Vagina (tissue), 2 donors: ENCODE results near the gene PCDH19. TPM values are rescaled to one million over a fixed set of nuclear protein-coding genes. Genes with fewer than 3 reads are reported as not detected.

ENCODE experiments used
- DNase-seq, 2 donors: peaks; one replicate each; pipeline ENCODE4 v3.0.0-alpha.2; 2017; ENCODE audit errors: extremely low spot score in 2 of 2
- H3K27ac ChIP-seq: fragments of 200-600 bp; sonication (generic); one replicate; pipeline ENCODE4 v1.5.1; 2019
- H3K27me3 ChIP-seq: fragments of 200-600 bp; sonication (generic); one replicate; pipeline ENCODE4 v1.5.1; 2019
- H3K36me3 ChIP-seq, 2 donors: fragments of 200-600 bp; sonication (generic); one replicate each; pipeline ENCODE4 v1.5.1; 2017 to 2019
- H3K4me1 ChIP-seq: fragments of 200-600 bp; sonication (generic); one replicate; pipeline ENCODE4 v1.5.1; 2019
- H3K4me3 ChIP-seq, 2 donors: fragments of 200-600 bp; sonication (generic); 1 replicate in 1 of 2; 2 replicates in 1 of 2; pipeline ENCODE4 v1.5.1; 2016 to 2019
- H3K9me3 ChIP-seq: fragments of 200-600 bp; sonication (generic); one replicate; pipeline ENCODE4 v1.5.1; 2019
- POLR2A ChIP-seq, 2 donors: fragments of 450-650 bp; IDR thresholded peaks; one replicate each; pipeline ENCODE4 v1.6.1; 2017; ENCODE audit warnings: antibody characterized with exemption in 2 of 2, mild to moderate bottlenecking in 2 of 2, moderate library complexity in 2 of 2
- POLR2AphosphoS5 ChIP-seq, 2 donors: sonication (generic); formaldehyde crosslinking; IDR thresholded peaks; one replicate each; pipeline ENCODE4 v1.9.0; 2017; ENCODE audit warnings: antibody characterized with exemption in 2 of 2, mild to moderate bottlenecking in 2 of 2, low read depth in 1 of 2; ENCODE audit not compliant: insufficient read depth in 1 of 2
- intact Hi-C: fragments of 100-400 bp; cut with DNase I; formaldehyde crosslinking; loops from one replicate; pipeline ENCODE4 v1.15.1; 2023
- total RNA-seq: library from RNA; depleted of rRNA; stranded (reverse); fragments of >200 nt; gene quantifications from one replicate; pipeline ENCODE4 v1.2.3, GENCODE V29; 2016
- TF ChIP-seq, protein P1 (sequence below), 3 experiments: fragments of 450-650 bp in 2 of 3; fragments of 200-600 bp in 1 of 3; sonication (generic) in 1 of 3; IDR thresholded peaks; one replicate each; pipeline ENCODE4 v1.5.1; 2017 to 2019; ENCODE audit warnings: antibody characterized with exemption in 3 of 3, mild to moderate bottlenecking in 2 of 3, moderate library complexity in 2 of 3

PCDH19 gene
- total RNA-seq, 1 donor from 2014 or later = 3.4 TPM

DNA sequence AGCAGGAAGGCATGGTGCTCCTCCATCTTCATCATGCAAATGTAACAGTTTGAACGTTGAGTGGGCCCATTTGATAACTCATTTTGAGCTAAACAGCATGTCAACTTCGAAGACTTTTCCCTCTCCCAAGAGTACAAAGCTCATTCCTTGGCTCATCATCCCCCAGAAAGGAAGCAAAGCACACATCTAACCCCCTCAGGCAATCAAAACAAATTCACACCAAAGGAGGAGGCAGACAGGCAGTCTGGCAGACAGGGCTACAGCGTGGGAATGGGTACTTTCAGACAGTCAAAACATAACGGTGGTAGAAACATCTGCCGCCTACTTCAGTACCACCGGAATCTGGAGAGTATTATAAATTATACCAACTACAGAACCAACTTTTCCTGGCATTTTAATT lies 81.7 kb downstream of the PCDH19 start:
- H3K4me3 ChIP-seq = no peak overlapping the region
- no peaks in the 10 kb centered on the region for H3K9me3 ChIP-seq
- no peak overlapping the region for H3K27ac ChIP-seq
- no peaks in the 10 kb centered on the region for H3K36me3 ChIP-seq
- TF ChIP-seq POLR2A (IDR thresholded peaks at IDR 0.05) (no peak), POLR2AphosphoS5 (IDR thresholded peaks at IDR 0.05; ENCODE audit: insufficient read depth in 1 of 2, low read depth in 1 of 2) (no peak)
- TF ChIP-seq, protein P1, sequence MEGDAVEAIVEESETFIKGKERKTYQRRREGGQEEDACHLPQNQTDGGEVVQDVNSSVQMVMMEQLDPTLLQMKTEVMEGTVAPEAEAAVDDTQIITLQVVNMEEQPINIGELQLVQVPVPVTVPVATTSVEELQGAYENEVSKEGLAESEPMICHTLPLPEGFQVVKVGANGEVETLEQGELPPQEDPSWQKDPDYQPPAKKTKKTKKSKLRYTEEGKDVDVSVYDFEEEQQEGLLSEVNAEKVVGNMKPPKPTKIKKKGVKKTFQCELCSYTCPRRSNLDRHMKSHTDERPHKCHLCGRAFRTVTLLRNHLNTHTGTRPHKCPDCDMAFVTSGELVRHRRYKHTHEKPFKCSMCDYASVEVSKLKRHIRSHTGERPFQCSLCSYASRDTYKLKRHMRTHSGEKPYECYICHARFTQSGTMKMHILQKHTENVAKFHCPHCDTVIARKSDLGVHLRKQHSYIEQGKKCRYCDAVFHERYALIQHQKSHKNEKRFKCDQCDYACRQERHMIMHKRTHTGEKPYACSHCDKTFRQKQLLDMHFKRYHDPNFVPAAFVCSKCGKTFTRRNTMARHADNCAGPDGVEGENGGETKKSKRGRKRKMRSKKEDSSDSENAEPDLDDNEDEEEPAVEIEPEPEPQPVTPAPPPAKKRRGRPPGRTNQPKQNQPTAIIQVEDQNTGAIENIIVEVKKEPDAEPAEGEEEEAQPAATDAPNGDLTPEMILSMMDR (IDR thresholded peaks at IDR 0.05) = no peak
- H3K27me3 ChIP-seq = no peaks in the 10 kb centered on the region
- no peaks in the 10 kb centered on the region for H3K4me1 ChIP-seq
- DNase-seq = no peak
- intact Hi-C loops = no loop called here

DNA sequence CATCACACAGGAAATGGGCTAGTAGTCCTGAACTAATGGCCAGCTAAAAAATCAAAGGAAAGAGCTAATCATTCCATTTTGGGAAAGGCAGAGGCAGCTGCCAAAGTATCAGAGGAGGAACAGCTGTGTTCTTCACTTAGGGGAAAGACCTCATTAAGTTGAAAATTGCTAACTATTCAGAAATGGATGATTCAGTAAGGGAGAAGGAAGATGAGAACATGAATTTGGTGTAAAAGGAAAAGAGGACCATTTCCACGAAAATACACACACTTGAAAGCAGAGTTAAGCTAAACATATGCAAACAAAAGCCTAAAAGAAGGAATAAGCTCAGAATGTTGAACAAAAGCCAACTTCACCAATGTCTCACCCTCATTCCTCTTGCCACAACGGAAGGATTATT lies 90.4 kb downstream of the PCDH19 start:
- Histone ChIP-seq H3K4me3 (no peak overlapping the region), H3K27me3 (no peaks in the 10 kb centered on the region), H3K27ac (no peak overlapping the region), H3K4me1 (no peaks in the 10 kb centered on the region), H3K9me3 (no peaks in the 10 kb centered on the region), H3K36me3 (no peaks in the 10 kb centered on the region)
- TF ChIP-seq, protein P1 (IDR thresholded peaks at IDR 0.05) = no peak
- TF ChIP-seq POLR2AphosphoS5 (IDR thresholded peaks at IDR 0.05; ENCODE audit: insufficient read depth in 1 of 2, low read depth in 1 of 2) (no peak), POLR2A (IDR thresholded peaks at IDR 0.05) (no peak)
- no peak for DNase-seq
- intact Hi-C loops = no loop called here

DNA sequence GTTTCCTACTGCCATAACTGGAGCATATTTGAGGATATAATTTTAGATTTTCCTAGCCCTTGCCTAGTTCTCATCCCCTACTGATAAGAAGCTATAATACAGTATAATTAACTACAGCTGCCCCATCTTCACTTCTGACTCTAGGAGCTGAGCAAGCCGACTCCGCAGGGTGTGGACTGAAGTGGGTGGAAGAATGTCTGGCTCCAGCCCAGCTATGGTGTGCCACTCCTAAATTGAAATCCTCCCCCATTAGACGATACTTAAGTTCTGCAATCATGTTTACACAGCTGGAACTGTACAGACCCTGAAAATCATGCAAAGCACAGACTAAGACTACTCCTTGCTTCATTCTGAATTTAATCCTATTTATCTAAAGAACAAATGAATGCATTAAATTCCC lies 93.1 kb downstream of the PCDH19 start:
- H3K27me3 ChIP-seq = no peaks in the 10 kb centered on the region
- no peaks in the 10 kb centered on the region for H3K36me3 ChIP-seq
- TF ChIP-seq POLR2A (IDR thresholded peaks at IDR 0.05) = no peak
- no peak for TF ChIP-seq POLR2AphosphoS5 (IDR thresholded peaks at IDR 0.05; ENCODE audit: insufficient read depth in 1 of 2, low read depth in 1 of 2)
- TF ChIP-seq, protein P1 (IDR thresholded peaks at IDR 0.05) = no peak
- intact Hi-C loops = no loop called here
- H3K4me3 ChIP-seq = no peak overlapping the region
- no peak overlapping the region for H3K27ac ChIP-seq
- no peaks in the 10 kb centered on the region for H3K4me1 ChIP-seq
- DNase-seq = no peak
- no peaks in the 10 kb centered on the region for H3K9me3 ChIP-seq

DNA sequence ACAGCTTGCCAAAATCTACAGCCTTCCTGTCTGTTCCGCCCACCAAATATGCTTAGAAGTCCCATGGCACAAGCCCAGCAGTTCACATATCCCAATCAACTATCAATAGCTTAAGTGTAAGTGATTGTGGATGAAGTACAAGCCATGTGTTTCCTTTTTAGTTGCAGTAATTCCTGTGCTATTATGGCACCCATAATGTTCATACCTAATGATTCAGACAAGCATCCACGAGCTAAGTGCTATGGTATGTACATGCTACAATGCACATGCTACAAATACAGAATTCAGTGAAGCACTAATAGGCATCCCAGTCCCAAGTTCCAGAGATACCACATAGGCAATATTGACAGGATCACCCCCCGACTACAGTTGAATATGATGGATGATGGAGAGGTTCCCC lies 94.5 kb downstream of the PCDH19 start:
- no peaks in the 10 kb centered on the region for H3K36me3 ChIP-seq

DNA sequence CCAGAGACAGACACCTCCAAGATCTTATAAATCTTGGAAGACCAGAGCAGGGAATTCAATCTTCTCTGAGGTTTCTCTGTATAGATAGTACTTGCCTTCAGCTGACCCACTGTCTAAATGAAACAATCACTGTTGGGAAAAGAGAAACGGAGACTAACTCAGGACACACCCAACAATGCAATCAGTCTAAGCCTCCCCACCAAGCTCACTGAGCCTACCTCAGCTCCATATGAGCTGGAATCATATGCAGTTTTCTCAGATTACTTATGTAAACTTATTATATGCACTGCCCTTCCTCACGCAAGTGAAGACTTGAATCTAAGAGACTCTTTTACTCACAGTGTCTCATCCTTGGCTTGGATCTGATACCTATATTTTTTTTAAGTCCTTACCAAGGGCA lies 110.5 kb downstream of the PCDH19 start:
- H3K36me3 ChIP-seq = no peaks in the 10 kb centered on the region
- TF ChIP-seq POLR2AphosphoS5 (IDR thresholded peaks at IDR 0.05; ENCODE audit: insufficient read depth in 1 of 2, low read depth in 1 of 2) = no peak
- no peaks in the 10 kb centered on the region for H3K9me3 ChIP-seq
- intact Hi-C loops = no loop called here
- no peaks in the 10 kb centered on the region for H3K4me1 ChIP-seq
- no peaks in the 10 kb centered on the region for H3K27me3 ChIP-seq
- DNase-seq = no peak
- H3K27ac ChIP-seq = no peak overlapping the region
- no peak overlapping the region for H3K4me3 ChIP-seq

More for the DNA sequence above, 94.5 kb downstream of the PCDH19 start:
- no peak overlapping the region for H3K4me3 ChIP-seq
- TF ChIP-seq, protein P1 (IDR thresholded peaks at IDR 0.05) = no peak
- TF ChIP-seq POLR2AphosphoS5 (IDR thresholded peaks at IDR 0.05; ENCODE audit: insufficient read depth in 1 of 2, low read depth in 1 of 2) = no peak
- no peak for TF ChIP-seq POLR2A (IDR thresholded peaks at IDR 0.05)
- no peaks in the 10 kb centered on the region for H3K27me3 ChIP-seq
- no peaks in the 10 kb centered on the region for H3K9me3 ChIP-seq
- no peak overlapping the region for H3K27ac ChIP-seq
- H3K4me1 ChIP-seq = no peaks in the 10 kb centered on the region
- no peak for DNase-seq
- intact Hi-C loops = no loop called here

DNA sequence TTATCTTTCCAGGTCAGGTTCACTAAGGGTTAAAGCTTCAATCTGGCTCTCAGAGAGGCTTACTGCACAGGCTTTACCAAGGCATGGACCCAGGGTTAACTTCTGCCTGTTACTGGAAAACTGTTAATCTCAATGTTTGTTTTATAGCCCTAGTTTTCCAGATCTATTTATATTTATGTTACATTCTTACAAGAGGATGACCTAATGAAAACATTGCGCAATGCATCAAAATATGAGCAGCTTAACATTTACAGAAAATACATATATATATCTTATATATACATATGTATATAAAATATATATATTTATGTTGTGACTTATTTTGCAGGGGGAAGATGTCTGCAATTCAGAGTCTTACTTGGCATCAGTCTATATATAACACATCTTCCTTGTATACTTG lies 112.3 kb downstream of the PCDH19 start:
- no peaks in the 10 kb centered on the region for H3K27me3 ChIP-seq
- no peaks in the 10 kb centered on the region for H3K36me3 ChIP-seq
- no peak for DNase-seq
- no peak overlapping the region for H3K4me3 ChIP-seq
- intact Hi-C loops = no loop called here
- TF ChIP-seq, protein P1 (IDR thresholded peaks at IDR 0.05) = no peak
- no peak for TF ChIP-seq POLR2A (IDR thresholded peaks at IDR 0.05)
- no peak overlapping the region for H3K27ac ChIP-seq
- H3K9me3 ChIP-seq = no peaks in the 10 kb centered on the region
- no peaks in the 10 kb centered on the region for H3K4me1 ChIP-seq
